WTC11 (cell line): ENCODE measurements around the gene FMC1. TPM values are rescaled to one million over a fixed set of nuclear protein-coding genes. Genes with fewer than 3 reads are reported as not detected.

Source experiments
- CREM ChIP-seq: sonication (generic); formaldehyde crosslinking; IDR thresholded peaks from 2 replicates; pipeline ENCODE4 v1.8.1; 2022; ENCODE audit warnings: mild to moderate bottlenecking, missing genetic modification reagents, moderate library complexity
- ETV6 ChIP-seq: sonication (generic); formaldehyde crosslinking; IDR thresholded peaks from 2 replicates; pipeline ENCODE4 v1.8.1; 2022; ENCODE audit warnings: mild to moderate bottlenecking, missing genetic modification reagents
- FOXJ3 ChIP-seq: sonication (generic); formaldehyde crosslinking; IDR thresholded peaks from 2 replicates; pipeline ENCODE4 v1.9.0; 2021; ENCODE audit warnings: missing genetic modification reagents, mild to moderate bottlenecking, borderline replicate concordance
- JUN ChIP-seq: sonication (generic); formaldehyde crosslinking; IDR thresholded peaks from 2 replicates; pipeline ENCODE4 v1.8.0; 2023; ENCODE audit warnings: mild to moderate bottlenecking, missing genetic modification reagents
- KAT7 ChIP-seq: sonication (generic); formaldehyde crosslinking; IDR thresholded peaks from 2 replicates; pipeline ENCODE4 v1.8.1; 2023; ENCODE audit warnings: missing genetic modification reagents, mild to moderate bottlenecking, borderline replicate concordance
- MXD4 ChIP-seq: fragments of 250-450 bp; sonication (Bioruptor Pico); IDR thresholded peaks from 2 replicates; pipeline ENCODE4 v1.8.0; 2021; ENCODE audit warnings: mild to moderate bottlenecking, moderate library complexity, borderline replicate concordance
- NFYB ChIP-seq: sonication (generic); formaldehyde crosslinking; conservative IDR thresholded peaks from 2 replicates; pipeline ENCODE4 v1.8.0; 2022; ENCODE audit warnings: low read depth, missing genetic modification reagents
- RELA ChIP-seq: sonication (generic); formaldehyde crosslinking; IDR thresholded peaks from 2 replicates; pipeline ENCODE4 v1.8.1; 2022; ENCODE audit warnings: missing genetic modification reagents, mild to moderate bottlenecking, borderline replicate concordance
- RORB ChIP-seq: fragments of 250-450 bp; sonication (Bioruptor Pico); IDR thresholded peaks from 2 replicates; pipeline ENCODE4 v1.9.0; 2021; ENCODE audit warnings: mild to moderate bottlenecking
- SMAD3 ChIP-seq: sonication (generic); formaldehyde crosslinking; IDR thresholded peaks from 2 replicates; pipeline ENCODE4 v1.8.0; 2022; ENCODE audit warnings: missing genetic modification reagents, mild to moderate bottlenecking, borderline replicate concordance
- TCF7 ChIP-seq: sonication (generic); formaldehyde crosslinking; IDR thresholded peaks from 2 replicates; pipeline ENCODE4 v1.8.0; 2022; ENCODE audit warnings: mild to moderate bottlenecking, low read depth, missing genetic modification reagents, moderate library complexity
- TEAD4 ChIP-seq: sonication (generic); formaldehyde crosslinking; IDR thresholded peaks from 2 replicates; pipeline ENCODE4 v1.8.0; 2022; ENCODE audit warnings: mild to moderate bottlenecking, missing genetic modification reagents
- ZBTB21 ChIP-seq: sonication (generic); formaldehyde crosslinking; IDR thresholded peaks from 2 replicates; pipeline ENCODE4 v1.8.1; 2023; ENCODE audit warnings: mild to moderate bottlenecking, missing genetic modification reagents, borderline replicate concordance
- ZNF138 ChIP-seq: sonication (generic); formaldehyde crosslinking; conservative IDR thresholded peaks from 2 replicates; pipeline ENCODE4 v1.8.1; 2022; ENCODE audit warnings: mild to moderate bottlenecking, moderate library complexity, missing genetic modification reagents
- ZNF232 ChIP-seq: sonication (generic); formaldehyde crosslinking; IDR thresholded peaks from 2 replicates; pipeline ENCODE4 v1.8.0; 2022; ENCODE audit warnings: mild to moderate bottlenecking, missing genetic modification reagents
- ZNF423 ChIP-seq: fragments of 250-450 bp; sonication (Bioruptor Pico); IDR thresholded peaks from 2 replicates; pipeline ENCODE4 v2.1.2; 2022; ENCODE audit warnings: mild to moderate bottlenecking, moderate library complexity
- ZNF671 ChIP-seq: fragments of 250-450 bp; sonication (Bioruptor Pico); IDR thresholded peaks from 2 replicates; pipeline ENCODE4 v1.8.0; 2021; ENCODE audit warnings: mild to moderate bottlenecking
- total RNA-seq: library from RNA; stranded (reverse); gene quantifications from 3 replicates; pipeline ENCODE4 v1.2.3, GENCODE V29; 2021
- TF ChIP-seq, protein P1 (sequence below): sonication (generic); formaldehyde crosslinking; IDR thresholded peaks from 2 replicates; pipeline ENCODE4 v1.8.1; 2023; ENCODE audit warnings: mild to moderate bottlenecking, moderate library complexity, missing genetic modification reagents
- TF ChIP-seq, protein P2 (sequence below): sonication (generic); formaldehyde crosslinking; IDR thresholded peaks from 2 replicates; pipeline ENCODE4 v1.8.1; 2022; ENCODE audit warnings: low read depth, missing genetic modification reagents, borderline replicate concordance
- TF ChIP-seq, protein P3 (sequence below): fragments of 250-450 bp; sonication (Bioruptor Pico); IDR thresholded peaks from 2 replicates; pipeline ENCODE4 v1.9.0; 2021; ENCODE audit warnings: moderate library complexity, mild to moderate bottlenecking, inconsistent platforms, borderline replicate concordance
- TF ChIP-seq, protein P4 (sequence below): sonication (generic); formaldehyde crosslinking; IDR thresholded peaks from 2 replicates; pipeline ENCODE4 v1.8.1; 2023; ENCODE audit warnings: mild to moderate bottlenecking, missing genetic modification reagents, moderate library complexity
- TF ChIP-seq, protein P5 (sequence below): sonication (generic); formaldehyde crosslinking; IDR thresholded peaks from 2 replicates; pipeline ENCODE4 v1.8.1; 2022; ENCODE audit warnings: missing genetic modification reagents, borderline replicate concordance
- TF ChIP-seq, protein P6 (sequence below): sonication (generic); formaldehyde crosslinking; IDR thresholded peaks from 2 replicates; pipeline ENCODE4 v1.8.1; 2022; ENCODE audit warnings: mild to moderate bottlenecking, moderate library complexity, missing genetic modification reagents
- TF ChIP-seq, protein P7 (sequence below): sonication (generic); formaldehyde crosslinking; conservative IDR thresholded peaks from 2 replicates; pipeline ENCODE4 v1.8.1; 2022; ENCODE audit warnings: mild to moderate bottlenecking, missing genetic modification reagents

The FMC1 gene
- total RNA-seq, 1 experiment from 2014 or later, result 16.3 TPM

DNA sequence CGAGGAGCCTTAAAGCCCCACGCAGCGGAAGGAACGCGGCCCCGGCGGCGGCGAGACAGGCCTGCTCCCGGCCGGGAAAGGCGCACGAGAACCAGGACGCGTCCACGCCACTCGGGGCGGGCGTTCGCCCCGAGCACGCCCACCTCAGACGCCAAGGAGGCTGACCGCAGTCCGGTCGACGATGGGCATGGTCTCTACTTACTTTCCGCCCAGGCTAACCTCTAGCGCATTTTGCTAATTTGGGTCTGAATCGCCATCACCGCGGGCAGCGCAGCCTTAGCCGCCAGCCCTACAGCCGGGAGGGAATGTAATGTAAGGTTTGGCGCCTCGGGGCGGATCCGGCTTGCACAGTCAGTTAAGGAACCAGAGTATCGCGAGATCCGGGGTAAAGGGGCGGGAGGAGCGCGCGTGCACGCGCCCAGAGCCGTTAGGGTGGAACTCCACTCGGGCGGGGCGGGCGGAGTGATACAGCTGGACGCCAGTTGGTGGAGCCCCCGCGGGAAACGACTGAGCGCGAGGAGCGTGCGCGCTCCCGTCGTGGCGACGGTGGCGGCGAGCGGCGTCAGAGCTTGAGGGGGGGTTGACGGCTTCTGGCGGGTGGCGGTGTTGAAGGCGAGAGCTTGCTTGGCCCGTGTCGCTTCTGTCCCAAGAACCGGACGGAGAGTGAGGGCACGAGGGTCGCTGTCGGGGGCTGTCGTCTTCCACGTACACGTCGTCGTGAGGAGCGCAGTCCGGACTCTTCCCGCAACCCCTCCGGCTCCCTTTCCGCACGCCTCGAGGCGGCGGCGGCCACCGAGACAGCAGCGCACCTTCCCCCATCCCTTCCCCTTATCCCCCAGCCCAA lies 18.5 kb downstream of the FMC1 start, which contains the start of gene LUC7L2 (continued):
- TF ChIP-seq, protein P1, sequence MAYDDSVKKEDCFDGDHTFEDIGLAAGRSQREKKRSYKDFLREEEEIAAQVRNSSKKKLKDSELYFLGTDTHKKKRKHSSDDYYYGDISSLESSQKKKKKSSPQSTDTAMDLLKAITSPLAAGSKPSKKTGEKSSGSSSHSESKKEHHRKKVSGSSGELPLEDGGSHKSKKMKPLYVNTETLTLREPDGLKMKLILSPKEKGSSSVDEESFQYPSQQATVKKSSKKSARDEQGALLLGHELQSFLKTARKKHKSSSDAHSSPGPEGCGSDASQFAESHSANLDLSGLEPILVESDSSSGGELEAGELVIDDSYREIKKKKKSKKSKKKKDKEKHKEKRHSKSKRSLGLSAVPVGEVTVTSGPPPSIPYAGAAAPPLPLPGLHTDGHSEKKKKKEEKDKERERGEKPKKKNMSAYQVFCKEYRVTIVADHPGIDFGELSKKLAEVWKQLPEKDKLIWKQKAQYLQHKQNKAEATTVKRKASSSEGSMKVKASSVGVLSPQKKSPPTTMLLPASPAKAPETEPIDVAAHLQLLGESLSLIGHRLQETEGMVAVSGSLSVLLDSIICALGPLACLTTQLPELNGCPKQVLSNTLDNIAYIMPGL (CRISPR knock-in tag), result no peak; the same call in 1 of the 2 replicates
- TF ChIP-seq RELA, result 0 out of 2 replicates have a peak, but pooled peaks have one; percentile 84
- 0 out of 2 replicates have a peak, but pooled peaks have one; percentile 80 for TF ChIP-seq JUN (CRISPR knock-in tag)
- TF ChIP-seq ZNF138 (CRISPR knock-in tag), result no peak
- peak; percentile 41; the same call in 1 of the 2 replicates for TF ChIP-seq TEAD4 (CRISPR knock-in tag)
- TF ChIP-seq, protein P2, sequence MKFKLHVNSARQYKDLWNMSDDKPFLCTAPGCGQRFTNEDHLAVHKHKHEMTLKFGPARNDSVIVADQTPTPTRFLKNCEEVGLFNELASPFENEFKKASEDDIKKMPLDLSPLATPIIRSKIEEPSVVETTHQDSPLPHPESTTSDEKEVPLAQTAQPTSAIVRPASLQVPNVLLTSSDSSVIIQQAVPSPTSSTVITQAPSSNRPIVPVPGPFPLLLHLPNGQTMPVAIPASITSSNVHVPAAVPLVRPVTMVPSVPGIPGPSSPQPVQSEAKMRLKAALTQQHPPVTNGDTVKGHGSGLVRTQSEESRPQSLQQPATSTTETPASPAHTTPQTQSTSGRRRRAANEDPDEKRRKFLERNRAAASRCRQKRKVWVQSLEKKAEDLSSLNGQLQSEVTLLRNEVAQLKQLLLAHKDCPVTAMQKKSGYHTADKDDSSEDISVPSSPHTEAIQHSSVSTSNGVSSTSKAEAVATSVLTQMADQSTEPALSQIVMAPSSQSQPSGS (CRISPR knock-in tag), result no peak
- no peak for TF ChIP-seq FOXJ3 (CRISPR knock-in tag)
- TF ChIP-seq TCF7 (CRISPR knock-in tag), result peak; percentile 7; the same call in 1 of the 2 replicates
- TF ChIP-seq ETV6 (CRISPR knock-in tag), result peak; percentile 53
- no peak for TF ChIP-seq ZBTB21 (CRISPR knock-in tag)
- peak; percentile 73 for TF ChIP-seq ZNF232 (CRISPR knock-in tag)
- TF ChIP-seq, protein P3, sequence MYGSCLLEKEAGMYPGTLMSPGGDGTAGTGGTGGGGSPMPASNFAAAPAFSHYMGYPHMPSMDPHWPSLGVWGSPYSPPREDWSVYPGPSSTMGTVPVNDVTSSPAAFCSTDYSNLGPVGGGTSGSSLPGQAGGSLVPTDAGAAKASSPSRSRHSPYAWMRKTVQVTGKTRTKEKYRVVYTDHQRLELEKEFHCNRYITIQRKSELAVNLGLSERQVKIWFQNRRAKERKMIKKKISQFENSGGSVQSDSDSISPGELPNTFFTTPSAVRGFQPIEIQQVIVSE, result no peak
- TF ChIP-seq SMAD3 (CRISPR knock-in tag), result 0 out of 2 replicates have a peak, but pooled peaks have one; percentile 64
- 0 out of 2 replicates have a peak, but pooled peaks have one; percentile 13 for TF ChIP-seq KAT7
- TF ChIP-seq RORB (CRISPR knock-in tag), result no peak
- TF ChIP-seq CREM, result peak; percentile 80
- no peak for TF ChIP-seq MXD4 (CRISPR knock-in tag)
- no peak; the same call in 1 of the 2 replicates for TF ChIP-seq NFYB
- TF ChIP-seq, protein P4, sequence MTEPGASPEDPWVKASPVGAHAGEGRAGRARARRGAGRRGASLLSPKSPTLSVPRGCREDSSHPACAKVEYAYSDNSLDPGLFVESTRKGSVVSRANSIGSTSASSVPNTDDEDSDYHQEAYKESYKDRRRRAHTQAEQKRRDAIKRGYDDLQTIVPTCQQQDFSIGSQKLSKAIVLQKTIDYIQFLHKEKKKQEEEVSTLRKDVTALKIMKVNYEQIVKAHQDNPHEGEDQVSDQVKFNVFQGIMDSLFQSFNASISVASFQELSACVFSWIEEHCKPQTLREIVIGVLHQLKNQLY (CRISPR knock-in tag), result no peak
- TF ChIP-seq, protein P5, sequence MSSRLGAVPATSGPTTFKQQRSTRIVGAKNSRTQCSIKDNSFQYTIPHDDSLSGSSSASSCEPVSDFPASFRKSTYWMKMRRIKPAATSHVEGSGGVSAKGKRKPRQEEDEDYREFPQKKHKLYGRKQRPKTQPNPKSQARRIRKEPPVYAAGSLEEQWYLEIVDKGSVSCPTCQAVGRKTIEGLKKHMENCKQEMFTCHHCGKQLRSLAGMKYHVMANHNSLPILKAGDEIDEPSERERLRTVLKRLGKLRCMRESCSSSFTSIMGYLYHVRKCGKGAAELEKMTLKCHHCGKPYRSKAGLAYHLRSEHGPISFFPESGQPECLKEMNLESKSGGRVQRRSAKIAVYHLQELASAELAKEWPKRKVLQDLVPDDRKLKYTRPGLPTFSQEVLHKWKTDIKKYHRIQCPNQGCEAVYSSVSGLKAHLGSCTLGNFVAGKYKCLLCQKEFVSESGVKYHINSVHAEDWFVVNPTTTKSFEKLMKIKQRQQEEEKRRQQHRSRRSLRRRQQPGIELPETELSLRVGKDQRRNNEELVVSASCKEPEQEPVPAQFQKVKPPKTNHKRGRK (CRISPR knock-in tag), result no peak
- no peak for TF ChIP-seq ZNF671 (CRISPR knock-in tag)
- TF ChIP-seq ZNF423 (CRISPR knock-in tag), result no peak
- TF ChIP-seq, protein P6, sequence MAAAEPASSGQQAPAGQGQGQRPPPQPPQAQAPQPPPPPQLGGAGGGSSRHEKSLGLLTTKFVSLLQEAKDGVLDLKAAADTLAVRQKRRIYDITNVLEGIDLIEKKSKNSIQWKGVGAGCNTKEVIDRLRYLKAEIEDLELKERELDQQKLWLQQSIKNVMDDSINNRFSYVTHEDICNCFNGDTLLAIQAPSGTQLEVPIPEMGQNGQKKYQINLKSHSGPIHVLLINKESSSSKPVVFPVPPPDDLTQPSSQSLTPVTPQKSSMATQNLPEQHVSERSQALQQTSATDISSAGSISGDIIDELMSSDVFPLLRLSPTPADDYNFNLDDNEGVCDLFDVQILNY (CRISPR knock-in tag), result peak; percentile 98
- TF ChIP-seq, protein P7, sequence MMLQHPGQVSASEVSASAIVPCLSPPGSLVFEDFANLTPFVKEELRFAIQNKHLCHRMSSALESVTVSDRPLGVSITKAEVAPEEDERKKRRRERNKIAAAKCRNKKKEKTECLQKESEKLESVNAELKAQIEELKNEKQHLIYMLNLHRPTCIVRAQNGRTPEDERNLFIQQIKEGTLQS (CRISPR knock-in tag), result no peak
- TF ChIP-seq, all 79 proteins: peak for 28
